WTC11 (cell line): Measurements from ENCODE around the gene DHX40. TPM values are rescaled to one million over a fixed set of nuclear protein-coding genes. Genes with fewer than 3 reads are reported as not detected.
A peak's percentile ranks its signal among the peaks of the same experiment; 100 is the strongest.

Experiments used
- ATAC-seq: fragments of 200-7000 bp; cut with Tn5 transposase; 2 replicates; pipeline ENCODE4 v1.10.0; 2021; ENCODE audit warnings: mild to moderate bottlenecking, moderate library complexity
- Bru-seq: library from RNA; stranded (reverse); fragments of 400-500 nt; gene quantifications from one replicate; lab custom pipeline; 2021; lab: Mats Ljungman, UMichigan
- CTCF ChIA-PET: fragments of 300-600 bp; sonication (Branson Sonifier 250); formaldehyde crosslinking; loops from one replicate; lab custom pipeline; 2021; ENCODE audit warnings: antibody characterized with exemption; lab: Charles Lee
- POLR2A ChIA-PET: fragments of 350-600 bp; sonication (Branson Sonifier 250); formaldehyde crosslinking; loops from one replicate; lab custom pipeline; 2021; ENCODE audit warnings: antibody characterized with exemption; lab: Charles Lee
- DNase-seq: peaks from one replicate; pipeline ENCODE4 v3.0.0; 2021; ENCODE audit warnings: low spot score
- H3K27ac Mint-ChIP-seq: 2 replicates; pipeline ENCODE4 v1.8.0; 2021; ENCODE audit warnings: mixed read lengths
- H3K27me3 Mint-ChIP-seq: 2 replicates; pipeline ENCODE4 v1.8.0; 2021; ENCODE audit warnings: low read depth, mild to moderate bottlenecking, moderate library complexity, mixed read lengths
- H3K36me3 Mint-ChIP-seq: 2 replicates; pipeline ENCODE4 v1.8.0; 2021; ENCODE audit warnings: mixed read lengths
- H3K4me1 Mint-ChIP-seq: 2 replicates; pipeline ENCODE4 v1.8.0; 2022; ENCODE audit warnings: mixed read lengths
- H3K4me3 Mint-ChIP-seq: 2 replicates; pipeline ENCODE4 v1.8.0; 2021; ENCODE audit warnings: mild to moderate bottlenecking, moderate library complexity, mixed read lengths
- H3K9me3 Mint-ChIP-seq: 2 replicates; pipeline ENCODE4 v1.8.0; 2021; ENCODE audit warnings: mixed read lengths
- AR ChIP-seq: fragments of 250-450 bp; sonication (Bioruptor Pico); IDR thresholded peaks from 2 replicates; pipeline ENCODE4 v1.9.0; 2021; ENCODE audit warnings: mild to moderate bottlenecking
- ATF2 ChIP-seq: sonication (generic); formaldehyde crosslinking; IDR thresholded peaks from 2 replicates; pipeline ENCODE4 v1.8.1; 2022; ENCODE audit warnings: low read depth, missing genetic modification reagents, borderline replicate concordance
- ESRRA ChIP-seq: sonication (generic); formaldehyde crosslinking; IDR thresholded peaks from 2 replicates; pipeline ENCODE4 v1.8.1; 2022; ENCODE audit warnings: mild to moderate bottlenecking, missing genetic modification reagents, borderline replicate concordance
- GABPB1 ChIP-seq: sonication (generic); formaldehyde crosslinking; IDR thresholded peaks from 2 replicates; pipeline ENCODE4 v1.8.1; 2023; ENCODE audit warnings: mild to moderate bottlenecking, missing genetic modification reagents
- IRF1 ChIP-seq: sonication (generic); formaldehyde crosslinking; IDR thresholded peaks from 2 replicates; pipeline ENCODE4 v1.8.0; 2023; ENCODE audit warnings: missing genetic modification reagents
- MXD4 ChIP-seq: fragments of 250-450 bp; sonication (Bioruptor Pico); IDR thresholded peaks from 2 replicates; pipeline ENCODE4 v1.8.0; 2021; ENCODE audit warnings: mild to moderate bottlenecking, moderate library complexity, borderline replicate concordance
- OVOL2 ChIP-seq: fragments of 250-450 bp; sonication (Bioruptor Pico); IDR thresholded peaks from 2 replicates; pipeline ENCODE4 v1.9.0; 2021; ENCODE audit warnings: mild to moderate bottlenecking, borderline replicate concordance
- SMAD3 ChIP-seq: sonication (generic); formaldehyde crosslinking; IDR thresholded peaks from 2 replicates; pipeline ENCODE4 v1.8.0; 2022; ENCODE audit warnings: missing genetic modification reagents, mild to moderate bottlenecking, borderline replicate concordance
- SOX15 ChIP-seq: fragments of 250-450 bp; sonication (Bioruptor Pico); IDR thresholded peaks from 2 replicates; pipeline ENCODE4 v1.9.0; 2021; ENCODE audit warnings: mild to moderate bottlenecking
- USF1 ChIP-seq: sonication (generic); formaldehyde crosslinking; IDR thresholded peaks from 2 replicates; pipeline ENCODE4 v1.8.0; 2022; ENCODE audit warnings: mild to moderate bottlenecking, missing genetic modification reagents
- ZBTB21 ChIP-seq: sonication (generic); formaldehyde crosslinking; IDR thresholded peaks from 2 replicates; pipeline ENCODE4 v1.8.1; 2023; ENCODE audit warnings: mild to moderate bottlenecking, missing genetic modification reagents, borderline replicate concordance
- ZMAT4 ChIP-seq: fragments of 250-450 bp; sonication (Bioruptor Pico); IDR thresholded peaks from 2 replicates; pipeline ENCODE4 v1.9.0; 2021; ENCODE audit warnings: mild to moderate bottlenecking
- ZNF263 ChIP-seq: sonication (generic); formaldehyde crosslinking; IDR thresholded peaks from 2 replicates; pipeline ENCODE4 v1.8.1; 2022; ENCODE audit warnings: low read depth, mild to moderate bottlenecking, moderate library complexity, missing genetic modification reagents
- ZNF281 ChIP-seq: sonication (generic); formaldehyde crosslinking; IDR thresholded peaks from 2 replicates; pipeline ENCODE4 v1.8.0; 2023; ENCODE audit warnings: mild to moderate bottlenecking, missing genetic modification reagents
- ZNF416 ChIP-seq: fragments of 250-450 bp; sonication (Bioruptor Pico); IDR thresholded peaks from 2 replicates; pipeline ENCODE4 v1.9.0; 2021; ENCODE audit warnings: mild to moderate bottlenecking, inconsistent platforms
- ZSCAN18 ChIP-seq: fragments of 250-450 bp; sonication (Bioruptor Pico); IDR thresholded peaks from 2 replicates; pipeline ENCODE4 v2.1.2; 2022; ENCODE audit warnings: mild to moderate bottlenecking, moderate library complexity
- long read RNA-seq, 3 experiments: library from RNA in 1 of 3; library from capped mRNA in 1 of 3; library from polyadenylated mRNA in 1 of 3; unstranded in 2 of 3; stranded (forward) in 1 of 3; transcript quantifications; one replicate each; pipeline ENCODE4 v2.0.0, GENCODE V29; 2021
- total RNA-seq: library from RNA; stranded (reverse); gene quantifications from 3 replicates; pipeline ENCODE4 v1.2.3, GENCODE V29; 2021
- TF ChIP-seq, protein P1 (sequence below): sonication (generic); formaldehyde crosslinking; conservative IDR thresholded peaks from 2 replicates; pipeline ENCODE4 v1.8.1; 2022; ENCODE audit warnings: mild to moderate bottlenecking, missing genetic modification reagents
- TF ChIP-seq, protein P2 (sequence below): sonication (generic); formaldehyde crosslinking; IDR thresholded peaks from 2 replicates; pipeline ENCODE4 v1.8.1; 2023; ENCODE audit warnings: mild to moderate bottlenecking, missing genetic modification reagents
- TF ChIP-seq, protein P3 (sequence below): sonication (generic); formaldehyde crosslinking; IDR thresholded peaks from 2 replicates; pipeline ENCODE4 v1.8.1; 2023; ENCODE audit warnings: mild to moderate bottlenecking, missing genetic modification reagents, moderate library complexity

DHX40 gene
- total RNA-seq (26.9 to 29.6 TPM (median 28.8 TPM) in 3 replicates), Bru-seq, nascent RNA (percentile 63 among the genes with signal in this experiment)
- long read RNA-seq, experiment 1, transcript DHX40-201 (18 exons, 3,660 nt), result major isoform, 76 of 104 reads
- long read RNA-seq, experiment 1, partial matches to known transcripts, result 14 of 104 reads
- long read RNA-seq, experiment 1, other reads (novel, unspliced or antisense), result 13 of 104 reads
- long read RNA-seq, experiment 2, transcript DHX40-201 (18 exons, 3,660 nt), result major isoform, 21 of 65 reads
- long read RNA-seq, experiment 2, partial matches to known transcripts, result 31 of 65 reads
- long read RNA-seq, experiment 2, other reads (novel, unspliced or antisense), result 13 of 65 reads
- long read RNA-seq, experiment 3, transcript DHX40-201 (18 exons, 3,660 nt), result major isoform, 14 of 27 reads
- long read RNA-seq, experiment 3, partial matches to known transcripts, result 6 of 27 reads
- long read RNA-seq, experiment 3, other reads (novel, unspliced or antisense), result 7 of 27 reads

- H3K9me3 Mint-ChIP-seq, result peaks cover 10% of the 10 kb centered on the region
- H3K4me3 Mint-ChIP-seq, result peak within 1 kb of the TSS; percentile 100
- ChIA-PET CTCF (interaction anchor here (0.5 to 0.6 kb wide), 2 partner anchors 8 to 977 kb away, joined by 3 to 5 read pairs; no protein-coding TSS in a partner anchor), POLR2A (interaction anchor here (0.5 to 1.0 kb wide), 2 partner anchors 54 to 821 kb away, joined by 3 read pairs; partner anchors contain the start of gene CLTC)
- DNase-seq (peak; percentile 96), ATAC-seq (peak; percentile 83)
- peaks cover 13% of the 10 kb centered on the region for H3K36me3 Mint-ChIP-seq
- peaks cover 5% of the 10 kb centered on the region for H3K4me1 Mint-ChIP-seq
- peaks cover 28% of the 10 kb centered on the region for H3K27me3 Mint-ChIP-seq
- peak within 1 kb of the TSS; percentile 99 for H3K27ac Mint-ChIP-seq
- TF ChIP-seq ZNF281 (CRISPR knock-in tag) (peak; percentile 99), SMAD3 (CRISPR knock-in tag) (peak; percentile 99), MXD4 (CRISPR knock-in tag) (no peak), ZNF263 (peak; percentile 70; the same call in 1 of the 2 replicates), ESRRA (CRISPR knock-in tag) (peak; percentile 98), AR (CRISPR knock-in tag) (no peak), ATF2 (peak; percentile 98), OVOL2 (CRISPR knock-in tag) (no peak), ZBTB21 (CRISPR knock-in tag) (peak; percentile 98), ZSCAN18 (peak; percentile 43; the same call in 1 of the 2 replicates), IRF1 (CRISPR knock-in tag) (peak; percentile 98), USF1 (peak; percentile 90), SOX15 (CRISPR knock-in tag) (no peak), ZMAT4 (CRISPR knock-in tag) (no peak), GABPB1 (CRISPR knock-in tag) (peak; percentile 92), ZNF416 (no peak)
- TF ChIP-seq, protein P1, sequence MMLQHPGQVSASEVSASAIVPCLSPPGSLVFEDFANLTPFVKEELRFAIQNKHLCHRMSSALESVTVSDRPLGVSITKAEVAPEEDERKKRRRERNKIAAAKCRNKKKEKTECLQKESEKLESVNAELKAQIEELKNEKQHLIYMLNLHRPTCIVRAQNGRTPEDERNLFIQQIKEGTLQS, result peak; percentile 94
- TF ChIP-seq, protein P2, sequence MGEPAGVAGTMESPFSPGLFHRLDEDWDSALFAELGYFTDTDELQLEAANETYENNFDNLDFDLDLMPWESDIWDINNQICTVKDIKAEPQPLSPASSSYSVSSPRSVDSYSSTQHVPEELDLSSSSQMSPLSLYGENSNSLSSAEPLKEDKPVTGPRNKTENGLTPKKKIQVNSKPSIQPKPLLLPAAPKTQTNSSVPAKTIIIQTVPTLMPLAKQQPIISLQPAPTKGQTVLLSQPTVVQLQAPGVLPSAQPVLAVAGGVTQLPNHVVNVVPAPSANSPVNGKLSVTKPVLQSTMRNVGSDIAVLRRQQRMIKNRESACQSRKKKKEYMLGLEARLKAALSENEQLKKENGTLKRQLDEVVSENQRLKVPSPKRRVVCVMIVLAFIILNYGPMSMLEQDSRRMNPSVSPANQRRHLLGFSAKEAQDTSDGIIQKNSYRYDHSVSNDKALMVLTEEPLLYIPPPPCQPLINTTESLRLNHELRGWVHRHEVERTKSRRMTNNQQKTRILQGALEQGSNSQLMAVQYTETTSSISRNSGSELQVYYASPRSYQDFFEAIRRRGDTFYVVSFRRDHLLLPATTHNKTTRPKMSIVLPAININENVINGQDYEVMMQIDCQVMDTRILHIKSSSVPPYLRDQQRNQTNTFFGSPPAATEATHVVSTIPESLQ (CRISPR knock-in tag), result no peak
- TF ChIP-seq, protein P3, sequence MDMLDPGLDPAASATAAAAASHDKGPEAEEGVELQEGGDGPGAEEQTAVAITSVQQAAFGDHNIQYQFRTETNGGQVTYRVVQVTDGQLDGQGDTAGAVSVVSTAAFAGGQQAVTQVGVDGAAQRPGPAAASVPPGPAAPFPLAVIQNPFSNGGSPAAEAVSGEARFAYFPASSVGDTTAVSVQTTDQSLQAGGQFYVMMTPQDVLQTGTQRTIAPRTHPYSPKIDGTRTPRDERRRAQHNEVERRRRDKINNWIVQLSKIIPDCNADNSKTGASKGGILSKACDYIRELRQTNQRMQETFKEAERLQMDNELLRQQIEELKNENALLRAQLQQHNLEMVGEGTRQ (CRISPR knock-in tag), result peak; percentile 74
These were observed at the start of gene DHX40 for GRCh38 chr17:59565171-59565958. DHX40 (plus strand) TSS chr17:59565610; CDS start chr17:59565672, 62 bp downstream.
